Liver (tissue), 10 donors: ENCODE data around the gene KATNAL1. TPM values are rescaled to one million over a fixed set of nuclear protein-coding genes. Genes with fewer than 3 reads are reported as not detected.

ENCODE experiments used
- DNase-seq: peaks from one replicate; pipeline ENCODE4 v3.0.0-alpha.2; 2017; ENCODE audit warnings: low spot score
- H3K27ac ChIP-seq, 2 donors: one replicate each; pipeline ENCODE4 v1.7.0; 2013; ENCODE audit warnings: inconsistent platforms in 2 of 2, low read length in 2 of 2, control low read depth in 1 of 2, low read depth in 1 of 2, mild to moderate bottlenecking in 1 of 2
- H3K27me3 ChIP-seq, 4 donors: one replicate each; pipeline versions ENCODE4 v1.6.1 to v1.7.0; 2013; ENCODE audit warnings: low read length in 3 of 4, inconsistent platforms in 1 of 4, mild to moderate bottlenecking in 1 of 4, moderate library complexity in 1 of 4; ENCODE audit not compliant: control insufficient read depth in 4 of 4, insufficient read depth in 4 of 4
- H3K36me3 ChIP-seq, 4 donors: one replicate each; pipeline versions ENCODE4 v1.6.1 to v1.7.0; 2013; ENCODE audit warnings: low read length in 3 of 4, mild to moderate bottlenecking in 3 of 4, low read depth in 1 of 4, moderate library complexity in 1 of 4; ENCODE audit not compliant: control insufficient read depth in 4 of 4, insufficient read depth in 3 of 4
- H3K4me1 ChIP-seq, 4 donors: one replicate each; pipeline versions ENCODE4 v1.6.1 to v1.7.0; 2013; ENCODE audit warnings: low read length in 3 of 4, mild to moderate bottlenecking in 3 of 4, moderate library complexity in 1 of 4; ENCODE audit not compliant: control insufficient read depth in 4 of 4, insufficient read depth in 4 of 4
- H3K4me3 ChIP-seq, 3 donors: one replicate each; pipeline versions ENCODE4 v1.6.1 to v1.7.0; 2013; ENCODE audit warnings: low read length in 3 of 3, control low read depth in 1 of 3, low read depth in 1 of 3, mild to moderate bottlenecking in 1 of 3
- H3K9ac ChIP-seq, 2 donors: one replicate each; pipeline ENCODE4 v1.7.0; 2013; ENCODE audit warnings: low read length in 2 of 2, mild to moderate bottlenecking in 2 of 2, moderate library complexity in 2 of 2, control low read depth in 1 of 2, low read depth in 1 of 2
- H3K9me3 ChIP-seq, 4 donors: one replicate each; pipeline versions ENCODE4 v1.6.1 to v1.7.0; 2013; ENCODE audit warnings: low read length in 3 of 4; ENCODE audit not compliant: control insufficient read depth in 4 of 4
- ATF3 ChIP-seq: IDR thresholded peaks from 2 replicates; pipeline ENCODE4 v1.6.1; 2016; ENCODE audit warnings: antibody characterized with exemption
- CTCF ChIP-seq: fragments of 150-350 bp; IDR thresholded peaks from 2 replicates; pipeline ENCODE4 v1.5.1; 2017; ENCODE audit warnings: improper control_type of control experiment, low read depth, low read length; ENCODE audit not compliant: missing input control
- EGR1 ChIP-seq, 2 donors: IDR thresholded peaks; 2 replicates each; pipeline ENCODE4 v1.6.1; 2016 to 2018; ENCODE audit warnings: antibody characterized with exemption in 2 of 2, low read depth in 2 of 2
- FOXA1 ChIP-seq: IDR thresholded peaks from 2 replicates; pipeline ENCODE4 v1.6.1; 2016; ENCODE audit warnings: antibody characterized with exemption
- GABPA ChIP-seq, 2 donors: IDR thresholded peaks in 1 of 2; conservative IDR thresholded peaks in 1 of 2; 2 replicates each; pipeline ENCODE4 v1.6.1; 2016; ENCODE audit warnings: antibody characterized with exemption in 2 of 2, mild to moderate bottlenecking in 1 of 2, moderate library complexity in 1 of 2
- HNF4G ChIP-seq: IDR thresholded peaks from 2 replicates; pipeline ENCODE4 v1.6.1; 2016; ENCODE audit warnings: antibody characterized with exemption
- JUND ChIP-seq, 2 donors: IDR thresholded peaks; 2 replicates each; pipeline ENCODE4 v1.6.1; 2016; ENCODE audit warnings: antibody characterized with exemption in 2 of 2
- REST ChIP-seq: IDR thresholded peaks from 2 replicates; pipeline ENCODE4 v1.6.1; 2016; ENCODE audit warnings: antibody characterized with exemption, mild to moderate bottlenecking
- RXRA ChIP-seq, 2 donors: IDR thresholded peaks; 2 replicates each; pipeline ENCODE4 v1.6.1; 2017 to 2018; ENCODE audit warnings: antibody characterized with exemption in 2 of 2, mild to moderate bottlenecking in 1 of 2
- SP1 ChIP-seq: IDR thresholded peaks from 2 replicates; pipeline ENCODE4 v1.6.1; 2018; ENCODE audit warnings: antibody characterized with exemption, mild to moderate bottlenecking
- TAF1 ChIP-seq: conservative IDR thresholded peaks from 2 replicates; pipeline ENCODE4 v1.6.1; 2016; ENCODE audit warnings: antibody characterized with exemption, mild to moderate bottlenecking
- ZBTB33 ChIP-seq: IDR thresholded peaks from 2 replicates; pipeline ENCODE4 v1.6.1; 2016; ENCODE audit warnings: antibody characterized with exemption
- WGBS: extraction: QIAGEN DNeasy Blood & Tissue Kit; methylation state at CpG from one replicate; pipeline ENCODE4 v1.1.7; 2013; 5-methylcytosine and 5-hydroxymethylcytosine counted together
- polyA plus RNA-seq, 2 donors: library from polyadenylated mRNA; stranded (reverse) in 1 of 2; unstranded in 1 of 2; fragments of 200-250 nt in 1 of 2; fragments of >200 nt in 1 of 2; fragmentation: Nextera tagmentation in 1 of 2; extraction: Ambion mirVana in 1 of 2; gene quantifications; one replicate each; pipeline versions ENCODE4 v1.2.1 to v1.2.3, GENCODE V29; 2013 to 2015
- small RNA-seq: library from RNA; depleted of rRNA; stranded (forward); fragments of <200 nt; gene quantifications from one replicate; pipeline ENCODE3, GENCODE V24; 2014
- total RNA-seq, 2 donors: library from RNA; depleted of rRNA; stranded (reverse); fragments of >200 nt; gene quantifications; one replicate each; pipeline ENCODE4 v1.2.3, GENCODE V29; 2014
- donor health status: healthy.
- donor health status: healthy.
- donor health status: healthy.
- donor health status: healthy.
- donor health status: healthy.

KATNAL1 gene
- total and polyA plus RNA-seq, 4 donors: 2.7 to 12.8 (median 6.0) TPM

- no peak overlapping the region for H3K27ac ChIP-seq
- no peak for DNase-seq
- no peak overlapping the region for H3K4me3 ChIP-seq
- H3K4me1 ChIP-seq: no peaks in the 10 kb centered on the region
- no peaks in the 10 kb centered on the region for H3K36me3 ChIP-seq
- TF ChIP-seq ZBTB33 (no peak), SP1 (no peak), TAF1 (no peak), GABPA (IDR thresholded peaks at IDR 0.05 in 1 of 2, conservative IDR thresholded peaks at IDR 0.05 in 1 of 2) (no peak), RXRA (IDR thresholded peaks at IDR 0.05) (no peak), JUND (IDR thresholded peaks at IDR 0.05) (no peak), HNF4G (no peak), EGR1 (IDR thresholded peaks at IDR 0.05; ENCODE audit: low read depth in 2 of 2) (no peak), REST (no peak), FOXA1 (no peak), CTCF (no peak), ATF3 (no peak)
- H3K9ac ChIP-seq: no peak overlapping the region
- H3K9me3 ChIP-seq: no peaks in the 10 kb centered on the region
- WGBS: 70% methylated on average over 35 of the region's 35 CpGs
- H3K27me3 ChIP-seq: no peaks in the 10 kb centered on the region
Measured at GRCh38 chr13:30153545-30154426, 153.6 kb downstream of the KATNAL1 start.

Small RNA genes within 50 kb of the gene (small RNA-seq; reads per million reads assigned to genes)
- gene RNU6-64P: not detected

Other genes starting within 250 kb of the KATNAL1 start
- gene UBE2L5, start 114.9 kb upstream of the KATNAL1 start, total RNA-seq: not detected
- under 1 TPM in 1 of 2 donors, not detected in 1; 0.10 TPM for gene UBE2L5, start 114.9 kb upstream of the KATNAL1 start, polyA plus RNA-seq
- gene HMGB1, start 158.4 kb upstream of the KATNAL1 start, total RNA-seq: 100 to 1,000 TPM in 1 of 2 donors, 10 to 100 TPM in 1; 83.9 to 276 TPM
- 100 to 1,000 TPM; 132 to 258 TPM for gene HMGB1, start 158.4 kb upstream of the KATNAL1 start, polyA plus RNA-seq